ENCODE results near the gene COA7.

DNA sequence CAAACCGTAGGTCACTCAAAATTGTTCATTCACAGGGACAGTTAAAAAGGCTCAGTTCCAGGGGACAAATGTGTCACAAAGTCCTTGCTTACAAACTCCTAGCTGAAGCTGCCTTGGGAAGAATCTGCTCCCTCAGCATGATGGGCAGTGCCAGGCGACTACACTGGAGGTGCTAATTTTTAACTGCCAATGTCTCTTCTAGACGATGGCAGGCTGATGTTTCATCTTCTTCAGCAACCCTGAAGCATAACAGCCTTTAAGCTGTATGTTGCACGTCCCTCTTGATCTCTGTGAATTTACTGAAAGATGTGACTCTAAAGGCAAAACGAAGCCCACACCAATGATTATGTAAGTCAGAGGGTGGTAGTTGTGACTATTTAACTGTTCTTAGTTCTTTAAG, 11.3 kb downstream of the COA7 start:
- TF ChIP-seq MAX (IDR thresholded peaks at IDR 0.05; ENCODE audit: low read depth) (no peak), POLR2AphosphoS5 (IDR thresholded peaks at IDR 0.05; ENCODE audit: low read depth, low read length) (no peak), CTCF (IDR thresholded peaks at IDR 0.05) (no peak), TAF1 (IDR thresholded peaks at IDR 0.05; ENCODE audit: borderline replicate concordance, low read depth, low read length) (no peak), RFX5 (IDR thresholded peaks at IDR 0.05; ENCODE audit: low read length) (no peak), MEF2A (IDR thresholded peaks at IDR 0.05; ENCODE audit: borderline replicate concordance, low read depth) (no peak), SMC3 (IDR thresholded peaks at IDR 0.05; ENCODE audit: low read depth, low read length) (no peak), EP300 (IDR thresholded peaks at IDR 0.05; ENCODE audit: borderline replicate concordance in 1 of 2, low read depth in 1 of 2, low read length in 1 of 2) (no peak), FOXJ3 (CRISPR knock-in tag; IDR thresholded peaks at IDR 0.05) (no peak), RCOR1 (IDR thresholded peaks at IDR 0.05; ENCODE audit: low read length) (no peak)
- TF ChIP-seq, protein P1, sequence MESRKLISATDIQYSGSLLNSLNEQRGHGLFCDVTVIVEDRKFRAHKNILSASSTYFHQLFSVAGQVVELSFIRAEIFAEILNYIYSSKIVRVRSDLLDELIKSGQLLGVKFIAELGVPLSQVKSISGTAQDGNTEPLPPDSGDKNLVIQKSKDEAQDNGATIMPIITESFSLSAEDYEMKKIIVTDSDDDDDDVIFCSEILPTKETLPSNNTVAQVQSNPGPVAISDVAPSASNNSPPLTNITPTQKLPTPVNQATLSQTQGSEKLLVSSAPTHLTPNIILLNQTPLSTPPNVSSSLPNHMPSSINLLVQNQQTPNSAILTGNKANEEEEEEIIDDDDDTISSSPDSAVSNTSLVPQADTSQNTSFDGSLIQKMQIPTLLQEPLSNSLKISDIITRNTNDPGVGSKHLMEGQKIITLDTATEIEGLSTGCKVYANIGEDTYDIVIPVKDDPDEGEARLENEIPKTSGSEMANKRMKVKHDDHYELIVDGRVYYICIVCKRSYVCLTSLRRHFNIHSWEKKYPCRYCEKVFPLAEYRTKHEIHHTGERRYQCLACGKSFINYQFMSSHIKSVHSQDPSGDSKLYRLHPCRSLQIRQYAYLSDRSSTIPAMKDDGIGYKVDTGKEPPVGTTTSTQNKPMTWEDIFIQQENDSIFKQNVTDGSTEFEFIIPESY (IDR thresholded peaks at IDR 0.05; ENCODE audit: borderline replicate concordance, low read depth): no peak
